Adrenal gland (tissue), 5 donors: Measurements from ENCODE around the gene SMAD3.

Source experiments
- CTCF ChIP-seq, 6 experiments: fragments of 450-650 bp in 4 of 6; fragments of 200-600 bp in 2 of 6; sonication (generic) in 1 of 6; IDR thresholded peaks; 1 replicate in 5 of 6; 2 replicates in 1 of 6; pipeline versions ENCODE4 v1.5.1 to v1.8.0; 2016 to 2021; ENCODE audit warnings: antibody characterized with exemption in 6 of 6, mild to moderate bottlenecking in 2 of 6, moderate library complexity in 1 of 6
- POLR2A ChIP-seq, 2 donors: fragments of 450-650 bp; IDR thresholded peaks; one replicate each; pipeline ENCODE4 v1.6.1; 2017; ENCODE audit warnings: antibody characterized with exemption in 2 of 2, mild to moderate bottlenecking in 2 of 2, moderate library complexity in 1 of 2
- donor health status: DM: no; HTN: no; CAD: no.

GRCh38 chr15:67133738-67134066 lies 68.3 kb downstream of the SMAD3 start:
- TF ChIP-seq CTCF (IDR thresholded peaks at IDR 0.05) (no peak), POLR2A (IDR thresholded peaks at IDR 0.05) (no peak)
